ENCODE measurements around the gene NPAS3.

- no peak for TF ChIP-seq ZNF292 (tag by site-specific recombination; IDR thresholded peaks at IDR 0.05; ENCODE audit: borderline replicate concordance, low read depth)
- TF ChIP-seq ZNF747 (tag by site-specific recombination; IDR thresholded peaks at IDR 0.05): no peak
- no peak for TF ChIP-seq ZNF768 (tag by site-specific recombination; IDR thresholded peaks at IDR 0.05)
- no peak for TF ChIP-seq ZBTB20 (tag by site-specific recombination; IDR thresholded peaks at IDR 0.05)
- no peak for TF ChIP-seq CTCF (tag by site-specific recombination; IDR thresholded peaks at IDR 0.05)
- no peak for TF ChIP-seq ZNF530 (tag by site-specific recombination; IDR thresholded peaks at IDR 0.05; ENCODE audit: low read depth)
- TF ChIP-seq ZNF843 (tag by site-specific recombination; IDR thresholded peaks at IDR 0.05): no peak
- TF ChIP-seq ZNF266 (tag by site-specific recombination; IDR thresholded peaks at IDR 0.05; ENCODE audit: low read depth): no peak
- TF ChIP-seq ZNF426 (tag by site-specific recombination; IDR thresholded peaks at IDR 0.05): no peak
- TF ChIP-seq ELK4 (IDR thresholded peaks at IDR 0.05; ENCODE audit: borderline replicate concordance, low read depth, low read length): no peak
- TF ChIP-seq ZSCAN30 (tag by site-specific recombination; IDR thresholded peaks at IDR 0.05): no peak
Observed at GRCh38 chr14:33833706-33834465, 895.2 kb downstream of the NPAS3 start.
